Esophagus muscularis mucosa (tissue), 4 donors: ENCODE results near the gene DIPK1A.

ENCODE experiments used
- CTCF ChIP-seq, 3 experiments: fragments of 200-600 bp in 2 of 3; fragments of 450-650 bp in 1 of 3; sonication (generic) in 2 of 3; IDR thresholded peaks; one replicate each; pipeline ENCODE4 v1.5.1; 2017 to 2019; ENCODE audit warnings: antibody characterized with exemption in 3 of 3, mild to moderate bottlenecking in 2 of 3, moderate library complexity in 1 of 3
- EP300 ChIP-seq: sonication (generic); formaldehyde crosslinking; IDR thresholded peaks from one replicate; pipeline ENCODE4 v1.6.1; 2017; ENCODE audit warnings: antibody characterized with exemption
- POLR2A ChIP-seq: fragments of 450-650 bp; IDR thresholded peaks from one replicate; pipeline ENCODE4 v1.6.1; 2017; ENCODE audit warnings: antibody characterized with exemption, moderate library complexity, mild to moderate bottlenecking, low read depth
- POLR2AphosphoS5 ChIP-seq, 2 donors: sonication (generic); formaldehyde crosslinking; IDR thresholded peaks; one replicate each; pipeline ENCODE4 v1.6.1; 2017; ENCODE audit warnings: antibody characterized with exemption in 2 of 2

GRCh38 chr1:92956254-92957029, 4.8 kb downstream of the DIPK1A start:
- TF ChIP-seq CTCF (IDR thresholded peaks at IDR 0.05) (no peak), POLR2A (no peak), EP300 (no peak), POLR2AphosphoS5 (IDR thresholded peaks at IDR 0.05) (no peak)
